ENCODE data around the gene PDE3A. TPM values are rescaled to one million over a fixed set of nuclear protein-coding genes. Genes with fewer than 3 reads are reported as not detected.

PDE3A gene
- total and polyA plus RNA-seq, 10 of the 15 experiments (the other 5 are each of a cell fraction or from before 2014, with no cell fraction given): 0.01 to 2.6 (median 1.5) TPM

DNA sequence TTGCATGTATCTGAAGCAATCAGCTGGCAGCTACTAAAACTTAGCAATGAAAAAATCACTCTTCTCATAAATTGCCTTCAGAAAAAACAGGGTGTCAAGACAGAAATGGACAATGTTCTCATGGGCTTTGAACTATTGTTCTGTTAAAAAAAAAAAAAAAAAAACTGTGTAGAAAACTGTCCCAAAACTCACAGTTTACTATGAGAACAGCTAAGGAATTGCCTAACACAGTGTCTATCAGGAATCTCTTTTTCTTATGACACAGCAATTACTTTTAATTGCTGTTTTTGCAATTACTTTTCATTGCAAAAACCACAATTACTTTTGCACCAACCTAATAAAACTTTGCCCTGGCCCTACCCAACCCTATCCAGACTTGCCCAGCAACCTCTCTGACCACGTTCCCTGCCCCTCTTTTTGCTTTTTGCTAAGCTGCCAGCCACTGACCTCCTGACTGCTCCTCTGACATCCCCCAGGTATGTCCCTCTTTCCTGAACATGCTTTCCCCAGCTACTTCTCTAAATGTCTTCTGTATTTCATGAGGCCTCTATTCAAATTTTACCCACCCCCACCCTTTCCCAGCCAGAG lies 258.8 kb downstream of the PDE3A start:
- ChIA-PET CTCF (interaction anchor here (1.2 kb wide), 1 partner anchor 15 kb away, joined by 3 read pairs; no protein-coding TSS in a partner anchor), RAD21 (ENCODE audit: unreplicated experiment) (interaction anchor here (0.6 kb wide), 1 partner anchor 877 kb away, joined by 3 read pairs; no protein-coding TSS in a partner anchor), SMC1A (ENCODE audit: uncharacterized antibody, unreplicated experiment) (no interaction called here), POLR2A (no interaction called here)
- BruUV-seq (replicated peaks): no TSS peak
- Histone ChIP-seq H3K27me3 (replicated peaks in 1 of 2; ENCODE audit: control insufficient read depth in 2 of 2, insufficient read depth in 2 of 2, low read length in 1 of 2) (no peaks in the 10 kb centered on the region), H3K4me2 (ENCODE audit: control insufficient read depth, insufficient read depth) (no peak overlapping the region), H3K9me3 (replicated peaks; ENCODE audit: control insufficient read depth, insufficient read depth, low read length) (no peaks in the 10 kb centered on the region), H3K4me3 (no peak overlapping the region), H3K4me1 (ENCODE audit: control insufficient read depth, insufficient read depth, low read length) (no peaks in the 10 kb centered on the region), H3K79me2 (ENCODE audit: control insufficient read depth, insufficient read depth, low read length) (no peaks in the 10 kb centered on the region), H3K9ac (ENCODE audit: control insufficient read depth, insufficient read depth, low read length) (no peak overlapping the region), H3K27ac (ENCODE audit: control insufficient read depth, insufficient read depth) (no peak overlapping the region), H2AFZ (ENCODE audit: control insufficient read depth, low read depth, low read length) (no peak overlapping the region), H4K20me1 (ENCODE audit: control insufficient read depth, insufficient read depth) (no peaks in the 10 kb centered on the region), H3K36me3 (ENCODE audit: control insufficient read depth in 2 of 2, insufficient read depth in 2 of 2, low read length in 1 of 2) (no peaks in the 10 kb centered on the region)
- TF ChIP-seq CHD2 (IDR thresholded peaks at IDR 0.05; ENCODE audit: borderline replicate concordance, low read depth, low read length) (no peak), IKZF1 (conservative IDR thresholded peaks at IDR 0.05) (no peak), RAD51 (IDR thresholded peaks at IDR 0.05) (no peak), PAX5 (IDR thresholded peaks at IDR 0.05; ENCODE audit: borderline replicate concordance, low read depth, low read length) (no peak), CHD1 (IDR thresholded peaks at IDR 0.05; ENCODE audit: low read depth, low read length) (no peak), TCF3 (IDR thresholded peaks at IDR 0.05; ENCODE audit: borderline replicate concordance, insufficient read depth, low read depth, low read length) (no peak), CHD4 (IDR thresholded peaks at IDR 0.05) (no peak), SREBF1 (IDR thresholded peaks at IDR 0.05; ENCODE audit: low read length) (no peak), IKZF2 (IDR thresholded peaks at IDR 0.05) (no peak), PML (IDR thresholded peaks at IDR 0.05; ENCODE audit: low read length) (no peak), EED (IDR thresholded peaks at IDR 0.05; ENCODE audit: low read depth) (no peak), CEBPB (IDR thresholded peaks at IDR 0.05; ENCODE audit: borderline replicate concordance in 1 of 2, low read depth in 2 of 2, low read length in 2 of 2) (no peak), ATF7 (IDR thresholded peaks at IDR 0.05; ENCODE audit: low read depth) (no peak), FOXM1 (IDR thresholded peaks at IDR 0.05; ENCODE audit: low read depth, low read length) (no peak)
- TF ChIP-seq, protein P1, sequence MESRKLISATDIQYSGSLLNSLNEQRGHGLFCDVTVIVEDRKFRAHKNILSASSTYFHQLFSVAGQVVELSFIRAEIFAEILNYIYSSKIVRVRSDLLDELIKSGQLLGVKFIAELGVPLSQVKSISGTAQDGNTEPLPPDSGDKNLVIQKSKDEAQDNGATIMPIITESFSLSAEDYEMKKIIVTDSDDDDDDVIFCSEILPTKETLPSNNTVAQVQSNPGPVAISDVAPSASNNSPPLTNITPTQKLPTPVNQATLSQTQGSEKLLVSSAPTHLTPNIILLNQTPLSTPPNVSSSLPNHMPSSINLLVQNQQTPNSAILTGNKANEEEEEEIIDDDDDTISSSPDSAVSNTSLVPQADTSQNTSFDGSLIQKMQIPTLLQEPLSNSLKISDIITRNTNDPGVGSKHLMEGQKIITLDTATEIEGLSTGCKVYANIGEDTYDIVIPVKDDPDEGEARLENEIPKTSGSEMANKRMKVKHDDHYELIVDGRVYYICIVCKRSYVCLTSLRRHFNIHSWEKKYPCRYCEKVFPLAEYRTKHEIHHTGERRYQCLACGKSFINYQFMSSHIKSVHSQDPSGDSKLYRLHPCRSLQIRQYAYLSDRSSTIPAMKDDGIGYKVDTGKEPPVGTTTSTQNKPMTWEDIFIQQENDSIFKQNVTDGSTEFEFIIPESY (IDR thresholded peaks at IDR 0.05): no peak
- TF ChIP-seq, protein P2, sequence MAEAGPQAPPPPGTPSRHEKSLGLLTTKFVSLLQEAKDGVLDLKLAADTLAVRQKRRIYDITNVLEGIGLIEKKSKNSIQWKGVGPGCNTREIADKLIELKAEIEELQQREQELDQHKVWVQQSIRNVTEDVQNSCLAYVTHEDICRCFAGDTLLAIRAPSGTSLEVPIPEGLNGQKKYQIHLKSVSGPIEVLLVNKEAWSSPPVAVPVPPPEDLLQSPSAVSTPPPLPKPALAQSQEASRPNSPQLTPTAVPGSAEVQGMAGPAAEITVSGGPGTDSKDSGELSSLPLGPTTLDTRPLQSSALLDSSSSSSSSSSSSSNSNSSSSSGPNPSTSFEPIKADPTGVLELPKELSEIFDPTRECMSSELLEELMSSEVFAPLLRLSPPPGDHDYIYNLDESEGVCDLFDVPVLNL (IDR thresholded peaks at IDR 0.05; ENCODE audit: low read depth, low read length): no peak
- TF ChIP-seq, protein P3, sequence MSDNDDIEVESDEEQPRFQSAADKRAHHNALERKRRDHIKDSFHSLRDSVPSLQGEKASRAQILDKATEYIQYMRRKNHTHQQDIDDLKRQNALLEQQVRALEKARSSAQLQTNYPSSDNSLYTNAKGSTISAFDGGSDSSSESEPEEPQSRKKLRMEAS (IDR thresholded peaks at IDR 0.05; ENCODE audit: low read depth, low read length): no peak
- in situ Hi-C loops (cut with MboI) (no loop called here), intact Hi-C loops (cut with micrococcal nuclease; ENCODE audit: unreplicated experiment) (no loop called here)
- FAIRE-seq (no peak), DNase-seq (ENCODE audit: low read depth, low spot score) (no peak), ATAC-seq (no peak)
- WGBS (ENCODE audit: insufficient coverage, insufficient replicate concordance, low lambda C conversion rate, missing lambda C conversion rate): 0% methylated on average over 1 of the region's 1 CpG
